Psoas muscle (tissue), 8 donors: ENCODE results near the gene APLN. TPM values are rescaled to one million over a fixed set of nuclear protein-coding genes. Genes with fewer than 3 reads are reported as not detected.

Experiments used
- ATAC-seq, 4 donors: fragments of 200-7000 bp; cut with Tn5 transposase; one replicate each; pipeline ENCODE4 v1.9.1; 2020; ENCODE audit warnings: moderate library complexity in 3 of 4, mild to moderate bottlenecking in 2 of 4
- DNase-seq, 2 donors: peaks; one replicate each; pipeline ENCODE4 v3.0.0-alpha.2; 2020
- H3K27ac ChIP-seq: fragments of 200-600 bp; one replicate; pipeline ENCODE4 v1.8.0; 2022
- H3K27me3 ChIP-seq, 3 donors: fragments of 200-600 bp in 1 of 3; one replicate each; pipeline versions ENCODE4 v1.6.1 to v1.8.0; 2013 to 2022; ENCODE audit warnings: low read length in 2 of 3, mild to moderate bottlenecking in 2 of 3, moderate library complexity in 1 of 3; ENCODE audit not compliant: insufficient read depth in 3 of 3
- H3K36me3 ChIP-seq, 2 donors: fragments of 200-600 bp in 1 of 2; one replicate each; pipeline versions ENCODE4 v1.6.1 to v1.8.0; 2013 to 2022; ENCODE audit warnings: low read depth in 1 of 2, mild to moderate bottlenecking in 1 of 2, moderate library complexity in 1 of 2; ENCODE audit not compliant: insufficient read depth in 1 of 2
- H3K4me1 ChIP-seq: fragments of 200-600 bp; one replicate; pipeline ENCODE4 v1.8.0; 2022
- H3K4me3 ChIP-seq: fragments of 200-600 bp; one replicate; pipeline ENCODE4 v1.8.0; 2022; ENCODE audit warnings: mild to moderate bottlenecking
- H3K9me3 ChIP-seq: fragments of 200-600 bp; one replicate; pipeline ENCODE4 v1.8.0; 2022
- WGBS, 3 donors: extraction: QIAGEN DNeasy Blood & Tissue Kit; methylation state at CpG; one replicate each; pipeline versions ENCODE4 v1.1.6 to v1.1.7; 2013; 5-methylcytosine and 5-hydroxymethylcytosine counted together
- intact Hi-C, 2 donors: fragments of 100-400 bp; cut with DNase I; formaldehyde crosslinking; loops; one replicate each; pipeline versions ENCODE4 v1.11.0 to v1.14.2; 2022
- polyA plus RNA-seq, 3 donors: library from polyadenylated mRNA; stranded (reverse); fragments of 200-250 nt; gene quantifications; one replicate each; pipeline ENCODE4 v1.2.3, GENCODE V29; 2013
- total RNA-seq, 4 donors: library from RNA; stranded (reverse); fragmentation: NEBNext Ultra II Directional in 2 of 4; extraction: Animal tissue kit (Norgen Biotek cat#: 25700) in 2 of 4; gene quantifications; one replicate each; pipeline versions ENCODE4 v1.2.1 to v1.2.4, GENCODE V29; 2021 to 2023
- TF ChIP-seq, protein P1 (sequence below): fragments of 200-600 bp; IDR thresholded peaks from one replicate; pipeline ENCODE4 v1.8.0; 2022; ENCODE audit warnings: antibody characterized with exemption
- donor health status: healthy with polysubstance abuse.
- donor health status: DM: no; HTN: no; CAD: no; lungs with moderate emphysema.
- donor health status: Bipolar disorder and iron deficiency.
- donor health status: healthy.
- donor health status: DM: yes; HTN: yes; CAD: no.
- donor health status: DM: no; HTN: no; CAD: no.
- donor health status: DM: no; HTN: no; CAD: no.
- donor health status: DM: yes; HTN: yes; CAD: no.

The APLN gene
- total and polyA plus RNA-seq, 7 donors = 0.13 to 4.1 (median 0.86) TPM

DNA sequence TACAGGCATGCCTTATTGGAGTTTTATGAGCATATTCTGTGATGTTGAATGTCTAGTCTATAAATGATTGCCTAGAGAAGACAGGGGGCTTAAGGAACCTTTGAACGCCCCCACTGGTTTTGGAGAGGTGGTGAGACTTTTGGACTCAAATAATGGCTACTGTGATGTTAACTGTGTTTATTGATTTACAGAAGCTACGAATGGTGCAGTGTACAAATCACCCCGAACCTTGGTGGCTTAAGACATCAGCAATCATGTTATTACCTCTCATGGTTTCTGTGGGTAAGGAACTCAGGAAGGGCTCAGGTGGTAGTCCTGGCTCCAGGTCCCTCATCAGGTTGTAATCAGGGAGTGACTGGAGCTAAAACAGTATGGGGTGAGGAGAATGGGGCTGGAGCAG, 33.3 kb upstream of the APLN start:
- H3K27me3 ChIP-seq = no peaks in the 10 kb centered on the region
- peaks cover 2% of the 10 kb centered on the region for H3K4me1 ChIP-seq
- DNase-seq (no peak), ATAC-seq (no peak)
- H3K36me3 ChIP-seq = no peaks in the 10 kb centered on the region
- H3K4me3 ChIP-seq = no peak overlapping the region
- 72 to 98% (median 94%) methylated on average over 3 of the region's 3 CpGs for WGBS, 3 donors
- H3K27ac ChIP-seq = no peak overlapping the region
- TF ChIP-seq, protein P1, sequence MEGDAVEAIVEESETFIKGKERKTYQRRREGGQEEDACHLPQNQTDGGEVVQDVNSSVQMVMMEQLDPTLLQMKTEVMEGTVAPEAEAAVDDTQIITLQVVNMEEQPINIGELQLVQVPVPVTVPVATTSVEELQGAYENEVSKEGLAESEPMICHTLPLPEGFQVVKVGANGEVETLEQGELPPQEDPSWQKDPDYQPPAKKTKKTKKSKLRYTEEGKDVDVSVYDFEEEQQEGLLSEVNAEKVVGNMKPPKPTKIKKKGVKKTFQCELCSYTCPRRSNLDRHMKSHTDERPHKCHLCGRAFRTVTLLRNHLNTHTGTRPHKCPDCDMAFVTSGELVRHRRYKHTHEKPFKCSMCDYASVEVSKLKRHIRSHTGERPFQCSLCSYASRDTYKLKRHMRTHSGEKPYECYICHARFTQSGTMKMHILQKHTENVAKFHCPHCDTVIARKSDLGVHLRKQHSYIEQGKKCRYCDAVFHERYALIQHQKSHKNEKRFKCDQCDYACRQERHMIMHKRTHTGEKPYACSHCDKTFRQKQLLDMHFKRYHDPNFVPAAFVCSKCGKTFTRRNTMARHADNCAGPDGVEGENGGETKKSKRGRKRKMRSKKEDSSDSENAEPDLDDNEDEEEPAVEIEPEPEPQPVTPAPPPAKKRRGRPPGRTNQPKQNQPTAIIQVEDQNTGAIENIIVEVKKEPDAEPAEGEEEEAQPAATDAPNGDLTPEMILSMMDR = no peak
- no peaks in the 10 kb centered on the region for H3K9me3 ChIP-seq
- intact Hi-C loops = no loop called here

DNA sequence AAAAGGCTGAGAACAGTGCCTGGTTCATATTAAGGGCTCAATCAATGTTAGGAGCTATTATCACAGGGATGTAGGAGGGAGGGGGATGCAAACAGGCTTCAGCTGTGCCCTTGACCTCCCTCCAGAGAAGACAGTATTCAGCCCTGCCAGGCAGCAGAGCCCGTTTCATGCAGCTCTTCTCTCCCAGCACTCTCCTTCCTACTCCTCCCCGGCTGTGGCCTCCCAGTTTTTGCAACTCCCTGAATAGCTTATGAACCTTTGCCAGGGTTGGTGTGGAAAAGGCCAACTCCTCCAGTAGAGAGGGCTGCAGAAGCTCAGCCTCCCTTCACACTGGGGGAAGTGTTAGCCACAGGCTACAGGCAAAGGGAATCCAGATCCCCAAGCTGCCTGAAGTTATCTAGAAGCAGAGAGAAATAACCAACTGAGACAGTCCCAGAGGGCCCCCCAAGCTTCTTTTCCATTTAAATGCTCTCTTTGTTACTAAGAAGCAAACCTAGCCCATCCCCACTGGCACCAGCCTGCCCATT, 31.7 kb upstream of the APLN start:
- Histone ChIP-seq H3K36me3 (no peaks in the 10 kb centered on the region), H3K4me3 (no peak overlapping the region), H3K27ac (no peak overlapping the region), H3K9me3 (no peaks in the 10 kb centered on the region), H3K4me1 (peaks cover 2% of the 10 kb centered on the region), H3K27me3 (no peaks in the 10 kb centered on the region)
- ATAC-seq (peak in 1 of 4 donors; percentile 32), DNase-seq (peak in 1 of 2 donors; percentile 21)
- 22 to 34% (median 22%) methylated on average over 2 of the region's 2 CpGs for WGBS, 3 donors
- intact Hi-C loops = no loop called here
- TF ChIP-seq, protein P1 = no peak

DNA sequence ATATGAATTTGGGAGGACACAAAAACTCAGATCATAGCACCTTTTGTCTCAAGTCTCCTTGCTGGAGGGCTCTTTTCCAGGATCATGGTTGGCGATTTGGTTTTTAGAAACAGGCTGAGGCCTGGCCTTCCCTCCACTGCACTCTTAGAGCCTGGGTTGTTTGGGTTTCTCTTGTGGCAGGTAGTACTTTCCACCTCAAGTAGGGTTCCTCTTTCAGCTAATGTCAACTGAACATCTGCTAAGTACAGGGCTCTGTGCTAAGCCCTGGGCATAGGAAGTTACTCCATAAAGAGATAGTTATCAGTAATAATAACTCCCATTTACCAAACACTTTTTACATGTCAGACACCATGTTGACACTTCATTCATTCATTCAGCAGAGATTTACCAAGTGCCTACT, 28.2 kb upstream of the APLN start:
- TF ChIP-seq, protein P1 = no peak
- Histone ChIP-seq H3K36me3 (no peaks in the 10 kb centered on the region), H3K4me1 (peaks cover 3% of the 10 kb centered on the region), H3K27me3 (no peaks in the 10 kb centered on the region), H3K4me3 (no peak overlapping the region), H3K27ac (no peak overlapping the region), H3K9me3 (no peaks in the 10 kb centered on the region)
- intact Hi-C loops = loop anchor here in 1 of 2 donors (5.0 kb wide), 1 partner anchor 39 kb away; no protein-coding TSS in a partner anchor
- DNase-seq (no peak), ATAC-seq (no peak)
- WGBS, 3 donors = 91 to 100% (median 100%) methylated on average over 1 of the region's 1 CpG

DNA sequence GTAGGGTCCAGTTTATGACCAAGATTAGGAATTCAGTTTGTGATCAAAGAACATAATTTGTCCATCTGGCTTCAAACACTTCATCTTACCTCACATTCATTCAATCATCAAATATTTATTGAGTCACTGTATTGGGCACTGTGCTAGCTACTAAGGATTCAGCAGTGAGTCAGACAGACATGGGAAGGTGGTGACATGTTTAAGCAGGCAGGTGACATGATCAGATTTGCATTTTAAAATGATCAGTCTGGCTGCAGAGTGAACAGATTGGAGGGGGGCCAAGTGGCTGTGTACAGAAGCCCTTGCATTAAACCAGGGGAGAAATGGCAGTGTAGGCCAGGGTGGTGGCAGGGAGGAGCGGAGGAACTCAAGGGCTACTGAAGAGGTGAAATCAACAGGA, 25.1 kb upstream of the APLN start:
- peaks cover 3% of the 10 kb centered on the region for H3K4me1 ChIP-seq
- H3K4me3 ChIP-seq = no peak overlapping the region
- H3K9me3 ChIP-seq = no peaks in the 10 kb centered on the region
- ATAC-seq = peak in 1 of 4 donors; percentile 28
- H3K36me3 ChIP-seq = no peaks in the 10 kb centered on the region
- TF ChIP-seq, protein P1 = no peak
- H3K27ac ChIP-seq = no peak overlapping the region
- intact Hi-C loops = loop anchor here (5.0 kb wide), 1 partner anchor 42 kb away; no protein-coding TSS in a partner anchor
- 96 to 100% (median 100%) methylated on average over 1 of the region's 1 CpG for WGBS, 3 donors
- DNase-seq = no peak
- H3K27me3 ChIP-seq = no peaks in the 10 kb centered on the region
